RCC 7860 (cell line): ENCODE measurements around the gene TKT.

ENCODE experiments used
- DNase-seq: peaks from one replicate; pipeline ENCODE4 v3.0.0-alpha.2; 2015; ENCODE audit warnings: low spot score
- FAIRE-seq: peaks from 2 replicates; lab custom pipeline; 2012; peaks lifted over from hg19 to GRCh38; lab: Jason Lieb, UNC

Gene TKT

DNA sequence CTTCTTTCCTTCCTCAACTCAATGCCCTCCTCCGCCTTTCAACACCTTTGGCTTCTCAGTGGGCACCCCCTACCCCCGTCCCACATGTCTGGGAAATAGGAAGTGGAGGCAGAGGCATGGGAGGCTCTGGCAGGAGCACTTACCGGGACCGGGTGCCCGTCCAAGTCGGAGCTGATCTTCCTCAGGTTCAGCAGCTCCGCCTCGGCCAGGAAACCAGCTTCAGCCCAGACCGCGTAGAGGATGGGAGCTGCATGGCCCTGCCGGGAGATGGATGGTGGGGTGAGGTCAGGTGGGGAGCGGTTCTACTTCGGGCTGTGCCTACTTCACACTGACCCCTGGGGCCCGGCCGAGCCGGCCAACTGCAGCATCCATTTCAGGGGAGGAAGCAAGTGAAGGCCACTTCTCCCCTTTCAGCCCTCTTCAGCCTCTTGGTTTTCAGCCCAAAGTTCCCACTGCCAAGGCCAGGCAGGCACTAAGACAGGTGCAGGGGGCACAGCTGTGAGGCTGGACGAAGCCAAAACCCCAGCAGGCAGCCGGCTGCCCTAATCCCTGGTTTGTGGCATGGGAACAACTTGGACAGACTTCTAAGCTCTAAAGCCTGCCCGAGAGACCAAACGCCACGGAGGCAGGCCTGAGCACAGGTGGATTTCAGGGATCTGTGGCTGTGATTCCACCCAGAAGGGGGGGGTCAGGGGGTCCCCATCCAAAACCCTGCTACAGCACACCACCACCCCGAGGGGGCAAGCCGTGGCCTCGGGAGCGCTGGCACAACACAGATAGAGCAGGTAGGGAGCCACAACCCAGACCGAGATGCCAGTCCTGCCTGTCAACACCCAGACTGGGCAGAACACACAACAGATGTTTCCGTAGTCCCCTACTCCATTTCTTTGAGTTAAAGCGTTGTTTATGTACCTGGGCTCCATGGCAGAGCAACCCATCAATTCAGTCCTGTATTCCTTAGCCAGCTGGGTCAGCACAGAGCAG, 14.5 kb downstream of the TKT start:
- DNase-seq, result no peak
- no peak for FAIRE-seq

DNA sequence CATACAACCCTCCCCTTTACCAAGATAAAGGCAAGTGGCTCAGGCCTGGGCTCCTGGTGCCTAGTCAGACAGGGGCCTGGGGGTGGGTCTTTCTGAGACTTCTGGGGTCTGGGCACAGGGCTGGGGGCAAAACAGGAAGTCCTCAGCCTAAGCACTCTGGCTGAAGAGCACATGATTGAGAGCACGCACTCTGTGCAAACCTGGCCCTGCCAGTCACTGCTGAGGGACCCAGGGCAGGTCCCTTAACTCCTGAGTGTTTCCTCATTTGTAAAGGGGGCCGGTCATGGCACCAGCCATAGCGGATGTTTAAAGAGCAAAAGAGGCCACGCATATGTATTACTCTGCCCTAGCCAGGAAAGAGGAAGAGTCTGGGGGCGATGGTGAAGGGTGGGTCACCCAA, 16.0 kb downstream of the TKT start:
- no peak for DNase-seq
- FAIRE-seq, result no peak

- DNase-seq, result peak; percentile 51
- FAIRE-seq, result peak; percentile 53
Observed at GRCh38 chr3:53238886-53239285, 16.9 kb downstream of the TKT start.

DNA sequence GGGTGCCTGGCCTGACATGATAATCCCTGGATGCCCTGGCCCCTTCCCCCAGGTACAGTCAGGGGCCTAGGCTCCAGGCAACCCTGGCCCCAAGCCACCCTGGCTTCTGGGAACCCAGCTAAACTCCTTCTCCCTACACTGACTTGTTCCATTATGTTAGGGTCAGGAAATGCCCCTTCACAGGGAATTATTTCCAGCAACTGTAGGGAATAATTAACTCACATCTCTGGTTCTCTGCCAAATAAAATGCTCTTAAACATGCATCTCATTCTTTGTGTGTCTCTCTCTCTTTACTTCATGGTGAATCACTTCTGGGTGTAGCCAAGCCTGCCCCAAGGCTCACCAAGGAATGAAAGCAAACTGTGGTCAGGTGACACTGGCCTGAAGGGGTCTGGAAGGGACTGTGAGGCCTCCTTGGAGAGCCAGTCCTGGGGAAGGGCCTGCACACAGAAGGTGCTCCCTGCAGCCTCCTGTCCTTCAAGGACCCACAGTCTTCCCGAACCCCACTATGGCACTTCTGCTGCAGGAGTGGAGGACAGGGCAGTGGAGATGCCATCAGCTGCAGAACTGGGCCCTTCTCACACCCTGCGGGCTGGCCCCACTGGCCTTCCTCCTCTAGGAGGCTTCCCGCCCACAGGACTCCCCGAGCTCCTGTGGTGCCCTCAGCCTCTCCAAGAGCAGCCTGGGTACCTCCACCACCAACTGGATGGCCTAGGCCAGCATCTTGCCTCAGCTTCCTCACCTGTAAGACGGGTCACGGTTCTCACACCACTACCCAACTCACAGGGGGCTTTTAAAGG, 17.6 kb downstream of the TKT start:
- FAIRE-seq, result peak; percentile 99
- DNase-seq, result peak; percentile 98

DNA sequence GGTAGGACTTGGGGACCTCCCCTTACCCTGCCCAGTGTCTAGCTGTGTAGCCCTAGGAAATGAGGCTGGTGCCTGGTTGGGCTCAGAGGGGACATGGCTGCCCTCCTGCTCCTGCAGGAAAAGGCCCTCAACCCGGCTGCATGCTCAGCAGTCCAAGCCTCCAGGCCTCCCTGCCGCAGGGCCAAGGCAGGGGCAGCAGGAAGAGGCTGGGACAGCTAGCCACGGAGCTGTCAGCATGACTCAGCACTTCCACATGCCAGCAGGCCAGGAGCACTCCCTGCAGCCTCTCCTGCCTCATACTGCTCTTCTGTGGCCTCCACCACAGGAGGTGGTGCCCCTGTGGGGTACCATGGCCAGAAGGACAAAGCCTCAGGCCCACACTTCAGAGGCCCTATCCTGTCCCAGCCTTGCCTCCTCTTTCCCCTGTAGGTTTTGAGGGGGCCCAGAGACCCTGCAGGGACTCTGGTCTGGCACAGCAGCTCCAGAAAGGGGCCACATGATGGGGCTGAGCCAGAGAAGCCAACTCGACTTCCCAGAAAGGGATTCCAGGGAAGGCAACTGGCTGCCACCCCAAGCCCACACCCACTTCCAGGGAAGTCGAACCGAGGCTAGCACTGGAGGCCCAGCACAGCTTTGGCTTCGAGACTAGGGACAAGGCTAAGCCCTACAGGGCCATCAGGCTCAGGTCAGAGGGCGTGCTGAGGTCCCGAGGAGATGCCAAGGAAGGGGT, 19.5 kb downstream of the TKT start:
- FAIRE-seq, result peak; percentile 73
- DNase-seq, result peak; percentile 87

DNA sequence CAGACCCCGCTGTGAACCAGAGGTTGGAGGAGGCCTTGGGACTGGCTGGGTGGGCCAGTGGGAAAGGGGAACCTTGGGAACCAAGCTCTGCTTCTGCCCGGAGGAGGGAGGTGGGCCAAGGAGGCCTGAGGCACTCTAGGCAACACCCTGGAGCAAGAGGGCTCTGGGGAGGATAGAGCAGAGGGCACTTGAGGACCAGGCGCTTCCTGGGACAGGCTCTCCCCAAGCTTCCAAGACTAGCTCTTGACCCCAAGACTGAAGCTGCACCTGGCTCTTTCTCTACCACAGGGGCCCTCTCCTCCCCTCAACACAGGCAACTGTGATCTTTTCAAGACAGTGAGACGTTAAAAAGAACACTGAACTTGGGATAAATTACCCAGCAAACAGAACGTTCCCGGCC, 20.3 kb downstream of the TKT start:
- DNase-seq (no peak), FAIRE-seq (no peak)

- no peak for DNase-seq
- FAIRE-seq, result no peak
Observed at GRCh38 chr3:53234841-53235232, 21.0 kb downstream of the TKT start.

- no peak for FAIRE-seq
Observed at GRCh38 chr3:53234130-53234840, 21.5 kb downstream of the TKT start.

DNA sequence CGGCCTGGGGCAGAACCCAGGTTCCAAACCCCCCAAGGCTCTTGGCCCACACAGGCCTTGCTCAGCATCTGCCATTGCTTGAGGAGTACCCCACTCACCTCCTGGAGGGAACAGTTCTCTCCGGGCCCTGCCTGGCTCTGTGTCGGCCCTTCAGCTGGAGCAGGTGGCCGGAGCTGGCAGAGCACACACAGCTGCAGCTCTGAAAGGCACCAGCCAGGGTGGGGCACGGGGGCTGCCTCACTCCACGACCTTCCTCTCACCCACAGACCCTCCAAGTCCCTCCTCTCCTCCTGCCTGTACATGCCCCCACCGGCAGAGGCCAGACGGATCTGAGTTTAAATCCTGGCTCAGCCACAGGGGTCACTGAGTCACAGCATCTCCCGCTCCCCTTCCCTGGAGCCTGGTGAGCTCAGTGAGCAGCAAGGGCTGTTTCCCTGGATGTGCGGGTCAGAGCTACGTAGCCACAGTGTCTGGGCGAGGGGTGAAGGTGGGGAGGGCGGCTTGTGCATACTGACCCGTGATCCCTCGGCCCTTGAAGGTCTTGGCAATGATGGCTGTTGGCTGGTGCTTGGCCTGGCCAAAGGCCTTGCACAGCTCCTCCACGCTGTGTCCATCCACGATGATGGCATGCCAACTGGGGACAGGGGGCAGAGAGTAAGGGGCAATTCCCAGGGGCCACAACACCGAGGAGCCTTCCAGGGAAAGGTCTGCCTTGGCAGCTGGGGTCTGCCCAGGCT, 23.0 kb downstream of the TKT start:
- FAIRE-seq (no peak), DNase-seq (no peak)

More at GRCh38 chr3:53234130-53234840, 21.5 kb downstream of the TKT start:
- no peak for DNase-seq

- no peak for FAIRE-seq
- DNase-seq, result no peak
Observed at GRCh38 chr3:53231532-53232511, 24.0 kb downstream of the TKT start.

- DNase-seq (no peak), FAIRE-seq (no peak)
Observed at GRCh38 chr3:53230789-53231188, 25.0 kb downstream of the TKT start.

- no peak for DNase-seq
- FAIRE-seq, result no peak
Observed at GRCh38 chr3:53230041-53230621, 25.7 kb downstream of the TKT start.

DNA sequence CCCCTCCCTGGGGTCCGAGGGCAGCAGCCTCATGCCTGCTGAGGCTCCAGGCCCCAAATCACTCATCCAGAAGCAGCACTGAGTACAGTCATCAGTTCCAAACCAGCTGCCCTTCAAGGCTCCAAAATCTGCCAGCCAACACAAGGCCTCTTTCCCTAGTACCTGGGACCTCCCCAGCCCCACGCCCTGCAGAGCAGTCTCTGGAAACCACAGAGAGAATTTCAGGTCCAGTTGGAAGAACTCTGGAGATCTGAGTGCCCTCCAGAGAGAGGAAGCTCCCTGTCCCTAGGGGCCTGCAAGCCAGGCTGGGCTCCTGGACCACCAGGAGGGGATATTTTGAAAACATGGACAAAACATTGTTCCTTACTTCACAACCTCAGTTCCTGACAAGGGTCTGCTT, 26.2 kb downstream of the TKT start:
- no peak for DNase-seq
- no peak for FAIRE-seq

GRCh38 chr3:53229171-53229570, 26.7 kb downstream of the TKT start:
- FAIRE-seq (no peak), DNase-seq (no peak)

DNA sequence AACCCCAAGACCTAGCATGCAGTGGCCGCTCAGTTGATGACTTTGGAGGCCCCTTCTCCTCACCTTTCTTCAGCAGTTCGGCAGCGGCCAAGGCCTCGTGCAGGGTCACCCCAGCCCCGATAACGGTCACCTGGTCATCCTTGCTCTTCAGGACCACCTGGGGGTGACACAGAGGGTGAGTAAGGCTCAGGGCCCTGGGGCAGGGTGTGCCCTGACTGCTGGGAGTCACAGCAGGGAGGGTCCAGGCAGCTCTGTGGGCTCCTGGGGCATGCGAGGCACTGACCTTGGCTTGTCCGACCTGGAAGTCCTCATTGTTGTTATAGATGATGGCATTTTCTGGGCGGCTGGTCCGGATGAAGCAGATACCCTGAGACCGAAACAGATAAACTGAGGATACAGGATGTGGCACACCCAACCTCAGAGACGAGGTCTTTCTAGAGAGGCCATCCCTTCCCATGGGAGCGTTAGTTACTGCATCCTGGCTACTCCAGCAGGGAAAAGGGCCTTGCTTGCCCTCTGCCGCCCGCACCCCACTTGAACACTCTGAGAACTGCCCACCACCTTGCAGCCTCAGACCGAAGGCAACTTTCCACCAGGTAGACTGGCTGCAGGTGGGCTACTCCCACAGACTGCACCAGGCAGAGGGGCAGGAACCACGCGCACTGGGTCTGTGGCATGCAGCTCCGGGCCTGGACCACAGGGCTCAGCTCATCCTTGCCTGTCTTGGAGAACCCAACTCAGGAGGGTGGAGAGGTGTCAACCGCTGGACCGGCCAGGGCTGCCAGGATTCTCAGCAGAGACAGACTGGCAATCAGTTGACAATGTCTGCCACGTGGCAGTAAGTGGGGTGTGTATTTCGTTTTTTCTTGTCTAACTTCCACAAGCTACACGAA, 27.6 kb downstream of the TKT start:
- no peak for DNase-seq

DNA sequence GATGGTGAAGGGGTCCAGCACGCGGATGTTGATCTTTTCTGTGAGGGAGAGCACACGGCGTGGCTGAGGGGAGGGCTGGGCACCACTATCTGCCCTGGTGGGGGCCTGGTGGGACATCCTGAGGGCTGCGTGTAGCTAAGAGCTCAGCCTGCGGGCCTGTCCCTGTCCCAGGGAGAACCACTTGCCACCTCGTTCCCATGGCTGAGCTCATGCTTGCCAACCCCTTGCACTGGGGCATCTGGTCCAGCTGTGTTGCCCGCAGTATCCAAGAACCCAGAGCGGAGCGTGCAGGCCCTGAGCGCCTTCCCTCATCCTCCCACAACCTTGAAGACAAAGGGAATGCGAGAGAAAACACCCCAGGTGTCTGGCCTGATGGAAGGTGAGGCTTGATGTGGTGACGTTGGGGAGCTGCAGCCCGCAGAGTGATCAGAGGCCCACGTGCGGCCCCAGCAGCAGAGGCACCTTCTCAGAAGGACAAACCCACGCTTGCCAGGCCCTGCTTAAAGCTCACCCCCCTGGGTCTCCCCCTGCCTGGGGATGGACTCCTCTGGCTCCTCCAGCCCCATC, 28.9 kb downstream of the TKT start:
- no peak for FAIRE-seq
- DNase-seq, result no peak

More for the DNA sequence above, 27.6 kb downstream of the TKT start:
- no peak for FAIRE-seq
